Measurements from ENCODE around the gene OR52D1.

Gene OR52D1

DNA sequence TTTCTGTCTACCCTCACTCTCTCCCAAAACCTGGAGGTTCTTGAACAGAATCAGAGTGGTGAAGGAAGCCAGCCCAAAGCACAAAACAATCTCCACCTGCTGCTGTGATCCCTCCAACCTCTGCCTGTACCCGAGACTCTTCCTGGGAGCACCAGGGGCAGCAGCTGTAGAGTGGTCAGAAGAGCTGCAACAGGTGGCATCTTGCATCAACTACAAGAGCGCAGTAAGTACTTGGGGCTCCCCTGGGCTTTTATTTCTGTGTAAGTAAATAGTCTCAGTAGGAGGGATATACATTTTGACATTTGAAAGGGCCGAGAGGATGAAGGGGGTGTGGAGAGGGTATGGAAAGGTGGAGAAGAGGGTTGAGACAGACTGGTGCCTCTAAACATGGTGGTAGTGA, 36.3 kb downstream of the OR52D1 start:
- no peak overlapping the region for H3K4me3 ChIP-seq (ENCODE audit: control insufficient read depth, low read depth, low read length)
- DNase-seq (ENCODE audit: low read depth) = no peak
- TF ChIP-seq, protein P1, sequence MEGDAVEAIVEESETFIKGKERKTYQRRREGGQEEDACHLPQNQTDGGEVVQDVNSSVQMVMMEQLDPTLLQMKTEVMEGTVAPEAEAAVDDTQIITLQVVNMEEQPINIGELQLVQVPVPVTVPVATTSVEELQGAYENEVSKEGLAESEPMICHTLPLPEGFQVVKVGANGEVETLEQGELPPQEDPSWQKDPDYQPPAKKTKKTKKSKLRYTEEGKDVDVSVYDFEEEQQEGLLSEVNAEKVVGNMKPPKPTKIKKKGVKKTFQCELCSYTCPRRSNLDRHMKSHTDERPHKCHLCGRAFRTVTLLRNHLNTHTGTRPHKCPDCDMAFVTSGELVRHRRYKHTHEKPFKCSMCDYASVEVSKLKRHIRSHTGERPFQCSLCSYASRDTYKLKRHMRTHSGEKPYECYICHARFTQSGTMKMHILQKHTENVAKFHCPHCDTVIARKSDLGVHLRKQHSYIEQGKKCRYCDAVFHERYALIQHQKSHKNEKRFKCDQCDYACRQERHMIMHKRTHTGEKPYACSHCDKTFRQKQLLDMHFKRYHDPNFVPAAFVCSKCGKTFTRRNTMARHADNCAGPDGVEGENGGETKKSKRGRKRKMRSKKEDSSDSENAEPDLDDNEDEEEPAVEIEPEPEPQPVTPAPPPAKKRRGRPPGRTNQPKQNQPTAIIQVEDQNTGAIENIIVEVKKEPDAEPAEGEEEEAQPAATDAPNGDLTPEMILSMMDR (conservative IDR thresholded peaks at IDR 0.05; ENCODE audit: control insufficient read depth, insufficient read depth, low read depth, low read length) = no peak

DNA sequence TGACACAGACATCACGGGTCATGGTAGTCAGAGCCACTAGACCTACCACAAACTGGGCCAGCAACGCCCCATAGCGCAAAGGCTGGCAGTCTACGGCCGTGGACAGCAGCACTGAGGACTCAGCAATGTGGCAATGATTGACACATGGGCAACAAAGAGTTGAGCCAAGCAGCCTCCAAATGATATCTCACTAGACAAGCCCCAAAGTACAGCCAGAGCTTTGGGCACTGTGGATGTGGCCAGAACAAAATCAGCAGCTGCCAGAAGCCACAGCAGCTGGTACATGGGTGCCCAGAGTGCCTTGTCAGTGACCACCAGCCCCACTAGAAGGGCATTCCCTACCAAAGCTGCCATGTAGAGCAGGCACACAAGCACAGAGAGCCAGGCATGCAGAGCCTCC, 39.2 kb downstream of the OR52D1 start:
- no peak for DNase-seq (ENCODE audit: low read depth)
- TF ChIP-seq, protein P1 (conservative IDR thresholded peaks at IDR 0.05; ENCODE audit: control insufficient read depth, insufficient read depth, low read depth, low read length) = no peak
- no peak overlapping the region for H3K4me3 ChIP-seq (ENCODE audit: control insufficient read depth, low read depth, low read length)

DNA sequence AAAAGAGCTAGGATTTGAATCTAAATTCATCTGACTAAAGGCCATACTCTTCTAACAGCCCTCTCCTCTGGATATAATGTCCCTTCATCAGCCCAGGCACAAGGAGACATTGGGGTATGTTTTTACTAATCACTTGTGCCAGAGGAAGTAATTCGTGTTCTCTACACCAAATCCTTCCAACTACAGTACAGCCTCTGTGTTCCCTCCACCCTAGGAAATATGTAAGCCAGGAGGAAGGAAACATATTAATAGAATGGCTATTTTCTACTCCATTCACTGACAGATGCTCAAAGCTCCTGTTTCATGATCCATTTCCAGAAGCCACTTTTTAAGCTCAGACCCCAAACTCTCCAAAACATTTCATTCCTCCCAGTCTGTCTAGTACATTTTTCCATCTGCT, 40.0 kb downstream of the OR52D1 start:
- DNase-seq (ENCODE audit: low read depth) = no peak
- H3K4me3 ChIP-seq (ENCODE audit: control insufficient read depth, low read depth, low read length) = no peak overlapping the region
- TF ChIP-seq, protein P1 (conservative IDR thresholded peaks at IDR 0.05; ENCODE audit: control insufficient read depth, insufficient read depth, low read depth, low read length) = no peak

- TF ChIP-seq, protein P1 (conservative IDR thresholded peaks at IDR 0.05; ENCODE audit: control insufficient read depth, insufficient read depth, low read depth, low read length) = no peak
- H3K4me3 ChIP-seq (ENCODE audit: control insufficient read depth, low read depth, low read length) = no peak overlapping the region
- no peak for DNase-seq (ENCODE audit: low read depth)
These were observed 42.8 kb downstream of the OR52D1 start for GRCh38 chr11:5531053-5531831.

DNA sequence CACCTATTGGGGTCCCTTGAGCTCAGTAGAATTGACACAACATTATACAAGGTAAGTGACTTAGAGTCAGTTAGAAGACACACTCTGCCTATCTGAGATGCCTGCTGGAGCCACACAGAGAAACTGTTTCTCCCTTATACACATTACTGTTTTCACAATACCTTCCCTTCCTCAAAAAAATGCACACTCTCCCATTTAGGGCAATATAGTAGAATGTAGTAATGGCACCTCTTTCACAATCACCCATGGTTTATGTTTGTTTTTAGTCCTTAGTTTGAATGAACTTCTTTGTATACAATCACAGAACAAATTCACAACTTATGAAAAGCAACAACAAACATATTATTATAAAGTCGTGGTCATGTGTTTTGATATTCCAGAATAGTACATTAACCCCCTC, 45.6 kb downstream of the OR52D1 start:
- DNase-seq (ENCODE audit: low read depth) = no peak
- no peak overlapping the region for H3K4me3 ChIP-seq (ENCODE audit: control insufficient read depth, low read depth, low read length)
- TF ChIP-seq, protein P1 (conservative IDR thresholded peaks at IDR 0.05; ENCODE audit: control insufficient read depth, insufficient read depth, low read depth, low read length) = no peak

DNA sequence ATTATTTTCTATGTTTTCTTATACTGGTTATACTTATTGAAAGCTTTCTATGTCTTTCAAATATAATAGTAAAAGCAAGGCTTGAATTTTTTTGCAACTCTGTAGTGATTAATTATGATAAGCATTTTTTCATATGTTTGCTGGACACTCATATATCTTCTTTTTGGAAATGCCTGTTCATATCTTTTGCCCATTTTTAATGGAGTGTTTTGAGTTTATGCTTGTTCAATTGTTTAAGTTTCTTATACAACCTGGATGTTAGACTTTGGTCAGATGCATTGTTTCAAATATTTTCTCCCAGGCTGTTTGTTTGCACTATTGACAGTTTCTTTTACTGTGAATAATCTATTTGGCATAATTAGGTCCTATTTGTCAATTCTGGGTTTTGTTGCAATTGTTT, 48.0 kb downstream of the OR52D1 start:
- no peak overlapping the region for H3K4me3 ChIP-seq (ENCODE audit: control insufficient read depth, low read depth, low read length)
- TF ChIP-seq, protein P1 (conservative IDR thresholded peaks at IDR 0.05; ENCODE audit: control insufficient read depth, insufficient read depth, low read depth, low read length) = no peak
- DNase-seq (ENCODE audit: low read depth) = peak; percentile 24
